Ectodermal cell (in vitro differentiated cells): Measurements from ENCODE around the gene DDX1.

Experiments used
- H3K27ac ChIP-seq: 2 replicates; pipeline ENCODE4 v1.7.0; 2013; ENCODE audit warnings: mild to moderate bottlenecking, low read depth, low read length; ENCODE audit not compliant: insufficient read depth, poor library complexity, severe bottlenecking
- H3K27me3 ChIP-seq: 2 replicates; pipeline ENCODE4 v1.7.0; 2013; ENCODE audit warnings: mild to moderate bottlenecking, low read length; ENCODE audit not compliant: insufficient read depth, control insufficient read depth, poor library complexity, severe bottlenecking
- H3K36me3 ChIP-seq: one replicate; pipeline ENCODE4 v1.7.0; 2013; ENCODE audit warnings: low read length; ENCODE audit not compliant: control insufficient read depth, insufficient read depth
- H3K4me1 ChIP-seq: one replicate; pipeline ENCODE4 v1.7.0; 2013; ENCODE audit warnings: low read length; ENCODE audit not compliant: control insufficient read depth, insufficient read depth
- H3K4me3 ChIP-seq: 2 replicates; pipeline ENCODE4 v1.7.0; 2013; ENCODE audit warnings: low read depth, low read length, control low read depth; ENCODE audit not compliant: insufficient read depth
- H3K9me3 ChIP-seq: 2 replicates; pipeline ENCODE4 v1.7.0; 2013; ENCODE audit warnings: mild to moderate bottlenecking, low read length, moderate library complexity; ENCODE audit not compliant: control insufficient read depth
- whole genome bisulfite sequencing, 2 experiments: methylation state at CpG; one replicate each; pipeline ENCODE4 v1.1.7; 2013; ENCODE audit warnings: missing lambda C conversion rate in 2 of 2; 5-methylcytosine and 5-hydroxymethylcytosine counted together

Gene DDX1

GRCh38 chr2:15653806-15654726 lies 62.4 kb downstream of the DDX1 start:
- Histone ChIP-seq H3K4me3 (no peak overlapping the region), H3K27ac (no peak overlapping the region), H3K9me3 (no peaks in the 10 kb centered on the region), H3K27me3 (no peaks in the 10 kb centered on the region), H3K36me3 (no peaks in the 10 kb centered on the region), H3K4me1 (no peaks in the 10 kb centered on the region)
- 94 to 95% methylated on average over 31 of the region's 31 CpGs for WGBS, 2 experiments

GRCh38 chr2:15654727-15655073 lies 63.0 kb downstream of the DDX1 start:
- no peaks in the 10 kb centered on the region for H3K4me1 ChIP-seq

GRCh38 chr2:15655123-15655887 lies 63.6 kb downstream of the DDX1 start:
- 95 to 97% methylated on average over 7 of the region's 7 CpGs for WGBS, 2 experiments
- H3K36me3 ChIP-seq = no peaks in the 10 kb centered on the region
- no peaks in the 10 kb centered on the region for H3K4me1 ChIP-seq
- no peak overlapping the region for H3K27ac ChIP-seq
- no peak overlapping the region for H3K4me3 ChIP-seq
- no peaks in the 10 kb centered on the region for H3K27me3 ChIP-seq
- no peaks in the 10 kb centered on the region for H3K9me3 ChIP-seq

More at GRCh38 chr2:15654727-15655073, 63.0 kb downstream of the DDX1 start:
- Histone ChIP-seq H3K9me3 (no peaks in the 10 kb centered on the region), H3K36me3 (no peaks in the 10 kb centered on the region), H3K4me3 (no peak overlapping the region), H3K27me3 (no peaks in the 10 kb centered on the region), H3K27ac (no peak overlapping the region)
- WGBS, 2 experiments = 95% methylated on average over 9 of the region's 9 CpGs

GRCh38 chr2:15656090-15656489 lies 64.4 kb downstream of the DDX1 start:
- Histone ChIP-seq H3K4me1 (no peaks in the 10 kb centered on the region), H3K9me3 (no peaks in the 10 kb centered on the region), H3K27me3 (no peaks in the 10 kb centered on the region), H3K27ac (no peak overlapping the region), H3K4me3 (no peak overlapping the region), H3K36me3 (no peaks in the 10 kb centered on the region)
- WGBS, 2 experiments = 93 to 96% methylated on average over 7 to 8 of the region's 8 CpGs

GRCh38 chr2:15657759-15658158 lies 66.1 kb downstream of the DDX1 start:
- H3K27ac ChIP-seq = no peak overlapping the region
- 97% methylated on average over 9 of the region's 9 CpGs for WGBS, 2 experiments
- no peak overlapping the region for H3K4me3 ChIP-seq
- H3K4me1 ChIP-seq = no peaks in the 10 kb centered on the region
- no peaks in the 10 kb centered on the region for H3K27me3 ChIP-seq
- H3K36me3 ChIP-seq = no peaks in the 10 kb centered on the region
- H3K9me3 ChIP-seq = no peaks in the 10 kb centered on the region

- Histone ChIP-seq H3K4me1 (no peaks in the 10 kb centered on the region), H3K4me3 (no peak overlapping the region), H3K36me3 (no peaks in the 10 kb centered on the region), H3K27ac (no peak overlapping the region), H3K27me3 (no peaks in the 10 kb centered on the region), H3K9me3 (peaks cover 4% of the 10 kb centered on the region)
- 91 to 93% methylated on average over 4 of the region's 4 CpGs for WGBS, 2 experiments
Observed at GRCh38 chr2:15658911-15659310, 67.2 kb downstream of the DDX1 start.

GRCh38 chr2:15660491-15661294 lies 69.0 kb downstream of the DDX1 start:
- H3K27ac ChIP-seq = no peak overlapping the region
- H3K4me3 ChIP-seq = no peak overlapping the region
- 91 to 93% methylated on average over 6 of the region's 6 CpGs for WGBS, 2 experiments
- peaks cover 4% of the 10 kb centered on the region for H3K9me3 ChIP-seq
- H3K36me3 ChIP-seq = no peaks in the 10 kb centered on the region
- no peaks in the 10 kb centered on the region for H3K4me1 ChIP-seq
- no peaks in the 10 kb centered on the region for H3K27me3 ChIP-seq

GRCh38 chr2:15661295-15661569 lies 69.6 kb downstream of the DDX1 start:
- no peak overlapping the region for H3K4me3 ChIP-seq
- no peaks in the 10 kb centered on the region for H3K27me3 ChIP-seq
- H3K36me3 ChIP-seq = no peaks in the 10 kb centered on the region
- no peak overlapping the region for H3K27ac ChIP-seq
- no peaks in the 10 kb centered on the region for H3K4me1 ChIP-seq
- 100% methylated on average over 2 of the region's 2 CpGs; no CpG with 5 or more reads in 1 of the 2 experiments for WGBS, 2 experiments
- H3K9me3 ChIP-seq = peaks cover 4% of the 10 kb centered on the region

- no peak overlapping the region for H3K4me3 ChIP-seq
- no peaks in the 10 kb centered on the region for H3K4me1 ChIP-seq
- H3K36me3 ChIP-seq = no peaks in the 10 kb centered on the region
- peaks cover 4% of the 10 kb centered on the region for H3K9me3 ChIP-seq
- H3K27me3 ChIP-seq = no peaks in the 10 kb centered on the region
- no peak overlapping the region for H3K27ac ChIP-seq
- WGBS, 2 experiments = 95 to 97% methylated on average over 4 of the region's 4 CpGs
Observed at GRCh38 chr2:15662026-15662425, 70.4 kb downstream of the DDX1 start.

GRCh38 chr2:15662579-15662978 lies 70.9 kb downstream of the DDX1 start:
- Histone ChIP-seq H3K9me3 (peaks cover 4% of the 10 kb centered on the region), H3K36me3 (no peaks in the 10 kb centered on the region), H3K27me3 (no peaks in the 10 kb centered on the region), H3K4me1 (no peaks in the 10 kb centered on the region), H3K27ac (no peak overlapping the region), H3K4me3 (no peak overlapping the region)
- 94 to 95% methylated on average over 9 of the region's 9 CpGs for WGBS, 2 experiments
